Measurements from ENCODE around the gene AFF3. TPM values are rescaled to one million over a fixed set of nuclear protein-coding genes. Genes with fewer than 3 reads are reported as not detected.

AFF3 gene
- total and polyA plus RNA-seq, 2 experiments from 2014 or later, result 12.0 to 12.8 TPM

DNA sequence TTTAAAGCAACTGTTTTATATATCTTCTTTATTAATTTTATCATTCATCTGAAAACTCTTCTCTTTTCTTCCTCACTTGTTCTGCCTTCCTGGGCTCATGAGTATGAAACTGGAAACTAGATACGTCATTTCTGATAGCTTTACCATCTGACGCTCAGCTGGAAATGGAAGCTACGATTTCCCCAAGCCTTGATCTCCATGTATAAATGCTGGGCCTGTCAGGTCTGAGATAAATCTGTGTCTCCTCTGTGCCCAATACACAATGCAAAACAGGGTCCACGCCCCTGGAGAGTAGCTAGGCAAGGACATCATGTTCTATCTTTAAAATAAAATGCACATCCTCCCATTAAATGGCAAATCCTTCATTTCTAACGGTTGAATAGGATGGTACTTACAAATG, 238.4 kb downstream of the AFF3 start:
- H3K27me3 ChIP-seq, result no peaks in the 10 kb centered on the region
- DNase-seq (ENCODE audit: low read depth in 1 of 2, low spot score in 1 of 2), result no peak
- no peaks in the 10 kb centered on the region for H3K36me3 ChIP-seq
- H3K9me3 ChIP-seq (ENCODE audit: low read depth), result no peaks in the 10 kb centered on the region
- peaks cover 19% of the 10 kb centered on the region for H3K4me1 ChIP-seq (ENCODE audit: low read depth)
- no peak overlapping the region for H3K4me3 ChIP-seq
- H3K27ac ChIP-seq, result no peak overlapping the region
- TF ChIP-seq, protein P1, sequence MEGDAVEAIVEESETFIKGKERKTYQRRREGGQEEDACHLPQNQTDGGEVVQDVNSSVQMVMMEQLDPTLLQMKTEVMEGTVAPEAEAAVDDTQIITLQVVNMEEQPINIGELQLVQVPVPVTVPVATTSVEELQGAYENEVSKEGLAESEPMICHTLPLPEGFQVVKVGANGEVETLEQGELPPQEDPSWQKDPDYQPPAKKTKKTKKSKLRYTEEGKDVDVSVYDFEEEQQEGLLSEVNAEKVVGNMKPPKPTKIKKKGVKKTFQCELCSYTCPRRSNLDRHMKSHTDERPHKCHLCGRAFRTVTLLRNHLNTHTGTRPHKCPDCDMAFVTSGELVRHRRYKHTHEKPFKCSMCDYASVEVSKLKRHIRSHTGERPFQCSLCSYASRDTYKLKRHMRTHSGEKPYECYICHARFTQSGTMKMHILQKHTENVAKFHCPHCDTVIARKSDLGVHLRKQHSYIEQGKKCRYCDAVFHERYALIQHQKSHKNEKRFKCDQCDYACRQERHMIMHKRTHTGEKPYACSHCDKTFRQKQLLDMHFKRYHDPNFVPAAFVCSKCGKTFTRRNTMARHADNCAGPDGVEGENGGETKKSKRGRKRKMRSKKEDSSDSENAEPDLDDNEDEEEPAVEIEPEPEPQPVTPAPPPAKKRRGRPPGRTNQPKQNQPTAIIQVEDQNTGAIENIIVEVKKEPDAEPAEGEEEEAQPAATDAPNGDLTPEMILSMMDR (IDR thresholded peaks at IDR 0.05; ENCODE audit: low read depth, low read length), result no peak

DNA sequence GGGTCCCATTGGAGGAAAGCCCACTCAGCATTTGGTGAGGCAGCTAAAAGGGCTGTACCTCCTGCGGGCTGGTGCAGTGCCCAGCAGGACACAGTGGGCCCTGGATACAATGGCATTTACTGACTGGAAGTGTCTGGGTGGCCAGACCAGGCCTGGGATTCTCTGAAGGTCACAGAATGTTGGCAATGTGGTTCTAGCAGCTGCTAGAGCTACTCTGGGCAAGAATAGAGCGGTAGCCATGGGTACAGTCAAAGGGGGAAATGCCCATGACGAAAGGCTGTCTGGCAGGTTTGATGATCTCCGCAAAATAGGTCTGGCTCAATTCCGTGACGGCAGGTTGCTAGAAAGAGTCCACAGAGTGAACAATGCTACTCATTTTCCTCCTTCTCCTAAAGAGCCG, 241.8 kb downstream of the AFF3 start:
- Histone ChIP-seq H3K9me3 (ENCODE audit: low read depth) (no peaks in the 10 kb centered on the region), H3K27ac (no peak overlapping the region), H3K4me3 (no peak overlapping the region), H3K4me1 (ENCODE audit: low read depth) (peaks cover 25% of the 10 kb centered on the region), H3K36me3 (no peaks in the 10 kb centered on the region), H3K27me3 (no peaks in the 10 kb centered on the region)
- TF ChIP-seq, protein P1 (IDR thresholded peaks at IDR 0.05; ENCODE audit: low read depth, low read length), result no peak
- DNase-seq (ENCODE audit: low read depth in 1 of 2, low spot score in 1 of 2), result no peak

DNA sequence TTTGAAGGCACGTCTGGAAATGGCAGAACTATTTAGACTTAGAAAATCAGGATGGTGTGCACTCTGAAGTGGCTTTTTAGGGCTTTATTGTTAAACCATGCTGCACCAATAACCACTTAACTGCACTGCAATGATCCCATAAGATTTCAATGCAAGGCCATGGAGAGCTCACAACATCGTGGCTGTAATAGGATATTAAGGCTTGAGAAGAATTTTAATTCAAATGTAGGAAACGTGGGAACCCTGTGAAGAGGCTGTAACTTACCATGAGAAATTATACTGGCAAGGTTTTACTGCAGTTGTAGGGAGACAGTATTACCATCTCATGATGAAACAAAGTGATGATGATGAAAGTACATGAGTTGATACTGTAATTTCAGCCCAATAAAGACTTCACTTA, 242.5 kb downstream of the AFF3 start:
- H3K4me1 ChIP-seq (ENCODE audit: low read depth), result peaks cover 25% of the 10 kb centered on the region

DNA sequence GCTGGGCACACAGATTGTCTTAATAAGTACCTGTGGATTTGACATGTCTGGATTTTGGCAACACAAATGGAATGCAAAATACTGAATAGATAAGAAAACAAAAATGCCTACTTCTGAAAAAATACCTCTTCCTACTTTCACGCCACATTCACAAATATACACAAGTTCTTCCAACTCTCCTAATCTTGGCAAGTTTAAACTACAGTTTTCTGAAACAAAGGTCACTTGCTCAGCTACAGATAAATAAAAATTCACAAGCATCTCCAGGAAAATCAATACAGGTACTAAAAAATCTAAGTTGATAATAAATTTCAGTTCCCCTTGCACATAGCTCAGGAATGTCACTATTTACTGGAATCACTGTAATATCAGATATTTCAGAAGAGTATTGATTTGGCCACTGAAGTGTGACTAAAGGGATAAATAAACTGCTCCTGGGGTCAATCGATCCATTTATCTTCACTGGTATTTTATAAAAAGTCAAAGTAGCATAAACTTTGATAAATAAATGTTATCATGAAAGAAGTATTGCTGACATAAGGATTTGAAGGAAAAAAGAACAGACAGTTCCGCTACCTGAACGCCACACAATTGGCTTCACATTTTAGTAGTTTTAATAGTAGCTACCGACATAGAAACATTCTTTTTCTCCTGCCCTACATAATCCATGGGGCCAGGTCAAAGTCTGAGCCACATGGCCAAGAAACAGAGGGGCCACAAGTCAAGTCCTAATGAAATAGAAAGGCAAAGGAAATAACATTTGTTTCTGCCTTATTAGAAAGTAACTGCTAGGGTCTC, 243.1 kb downstream of the AFF3 start:
- TF ChIP-seq, protein P1 (IDR thresholded peaks at IDR 0.05; ENCODE audit: low read depth, low read length), result no peak
- no peaks in the 10 kb centered on the region for H3K27me3 ChIP-seq
- H3K9me3 ChIP-seq (ENCODE audit: low read depth), result no peaks in the 10 kb centered on the region
- DNase-seq (ENCODE audit: low read depth in 1 of 2, low spot score in 1 of 2), result no peak
- no peaks in the 10 kb centered on the region for H3K36me3 ChIP-seq
- H3K27ac ChIP-seq, result no peak overlapping the region
- H3K4me1 ChIP-seq (ENCODE audit: low read depth), result peaks cover 21% of the 10 kb centered on the region
- no peak overlapping the region for H3K4me3 ChIP-seq

More for the DNA sequence above, 242.5 kb downstream of the AFF3 start:
- DNase-seq (ENCODE audit: low read depth in 1 of 2, low spot score in 1 of 2), result no peak
- no peak overlapping the region for H3K27ac ChIP-seq
- TF ChIP-seq, protein P1 (IDR thresholded peaks at IDR 0.05; ENCODE audit: low read depth, low read length), result no peak
- no peaks in the 10 kb centered on the region for H3K9me3 ChIP-seq (ENCODE audit: low read depth)
- no peaks in the 10 kb centered on the region for H3K27me3 ChIP-seq
- H3K4me3 ChIP-seq, result no peak overlapping the region
- H3K36me3 ChIP-seq, result no peaks in the 10 kb centered on the region

DNA sequence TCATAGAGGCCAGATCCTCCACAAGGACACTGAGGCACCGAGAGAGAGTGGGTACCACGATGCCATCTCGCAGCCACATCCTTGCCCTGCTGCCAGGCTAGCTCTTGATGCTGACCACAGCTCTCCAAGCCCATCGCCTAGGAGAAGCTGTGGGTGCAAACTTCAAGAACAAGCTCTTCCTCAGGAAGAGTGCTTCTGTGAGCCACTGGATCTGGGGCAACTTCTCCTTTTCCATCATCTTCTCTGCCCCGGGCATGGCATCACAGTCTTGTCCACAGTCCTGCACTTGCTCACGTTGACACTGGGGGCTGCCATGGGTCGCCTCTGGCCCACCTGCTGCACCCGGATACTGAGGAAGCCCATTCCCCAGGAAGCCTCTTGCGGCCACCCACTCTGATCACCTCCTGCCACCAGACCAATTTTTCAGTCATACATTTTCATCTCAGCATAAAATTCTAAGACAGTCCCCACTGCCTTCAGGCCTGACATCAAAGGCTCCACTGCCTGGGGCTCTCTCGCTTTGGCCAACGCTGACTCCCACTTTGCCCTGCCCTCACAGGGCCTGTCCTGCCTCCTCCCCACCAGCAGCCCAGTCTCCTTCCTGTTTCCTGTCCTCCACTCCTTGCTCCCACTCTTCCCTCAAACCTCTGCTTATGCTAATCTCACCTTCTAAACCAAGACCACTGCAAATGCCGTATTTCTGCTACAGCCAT, 243.9 kb downstream of the AFF3 start:
- TF ChIP-seq, protein P1 (IDR thresholded peaks at IDR 0.05; ENCODE audit: low read depth, low read length), result no peak
- no peaks in the 10 kb centered on the region for H3K36me3 ChIP-seq
- H3K9me3 ChIP-seq (ENCODE audit: low read depth), result no peaks in the 10 kb centered on the region
- H3K4me1 ChIP-seq (ENCODE audit: low read depth), result peaks cover 20% of the 10 kb centered on the region
- H3K27ac ChIP-seq, result no peak overlapping the region
- H3K4me3 ChIP-seq, result no peak overlapping the region
- H3K27me3 ChIP-seq, result no peaks in the 10 kb centered on the region
- DNase-seq (ENCODE audit: low read depth in 1 of 2, low spot score in 1 of 2), result no peak

Data from cardiac muscle cell (in vitro differentiated cells and primary cell).